ENCODE measurements around the gene PRSS16. TPM values are rescaled to one million over a fixed set of nuclear protein-coding genes. Genes with fewer than 3 reads are reported as not detected.
"Not testable (repeated sequence)": the region's sequence is repeated elsewhere in the genome, so short reads cannot be mapped to it uniquely, and the experiment has no call there.

The PRSS16 gene
- under 1 TPM; 0.21 to 0.35 (median 0.34) TPM for polyA plus RNA-seq (ENCODE audit: insufficient read length in 3 of 3)

GRCh38 chr6:27247133-27247836 lies at the start of gene PRSS16:
TSS of gene PRSS16 (plus strand) at chr6:27247701. CDS start at chr6:27247738, 37 bp downstream.
- DNase-seq (ENCODE audit: low read depth in 3 of 3, low spot score in 2 of 3) = no peak

DNA sequence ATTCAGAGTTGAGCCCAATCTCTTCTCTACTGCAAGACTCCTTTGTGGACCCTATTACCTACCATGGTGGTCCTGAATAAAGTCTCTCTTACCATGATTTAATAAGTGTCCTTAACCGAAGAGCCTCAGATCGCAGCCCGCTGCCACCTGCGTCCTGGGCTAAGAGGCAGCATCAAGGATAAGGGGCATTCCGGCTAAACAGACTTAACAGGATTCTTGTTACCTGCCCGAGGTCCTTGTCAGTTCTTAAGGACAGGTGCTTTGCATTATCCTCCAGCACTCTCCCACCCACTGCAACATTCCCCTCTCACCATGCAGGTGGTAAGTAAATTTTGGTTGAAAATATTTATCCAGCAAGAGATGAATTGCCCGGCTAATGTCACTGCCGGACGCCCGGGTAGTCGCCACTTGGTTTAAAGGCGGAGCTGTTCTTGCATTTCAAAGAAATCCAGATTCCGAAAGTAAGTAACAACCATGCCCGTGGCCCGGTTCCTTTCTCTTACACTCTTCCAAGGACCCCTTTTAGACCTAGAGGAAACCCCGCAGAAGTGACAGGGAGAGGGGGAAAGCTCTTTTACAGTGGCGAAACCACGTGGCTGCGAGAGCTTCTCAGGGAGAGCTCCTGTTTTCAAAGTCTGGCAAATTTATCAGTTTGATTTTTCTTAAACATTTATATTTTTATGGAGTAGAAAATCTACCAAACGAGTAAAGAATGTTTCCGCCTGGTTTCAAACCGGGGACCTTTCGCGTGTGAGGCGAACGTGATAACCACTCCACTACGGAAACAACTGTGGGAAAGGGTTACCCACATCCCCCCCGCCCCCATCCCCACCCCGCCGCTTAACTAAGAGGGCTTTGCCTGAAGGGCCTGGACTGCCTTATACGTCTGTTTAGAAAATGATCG lies 41.9 kb upstream of the PRSS16 start:
- DNase-seq (ENCODE audit: low read depth in 3 of 3, low spot score in 2 of 3) = no peak

DNA sequence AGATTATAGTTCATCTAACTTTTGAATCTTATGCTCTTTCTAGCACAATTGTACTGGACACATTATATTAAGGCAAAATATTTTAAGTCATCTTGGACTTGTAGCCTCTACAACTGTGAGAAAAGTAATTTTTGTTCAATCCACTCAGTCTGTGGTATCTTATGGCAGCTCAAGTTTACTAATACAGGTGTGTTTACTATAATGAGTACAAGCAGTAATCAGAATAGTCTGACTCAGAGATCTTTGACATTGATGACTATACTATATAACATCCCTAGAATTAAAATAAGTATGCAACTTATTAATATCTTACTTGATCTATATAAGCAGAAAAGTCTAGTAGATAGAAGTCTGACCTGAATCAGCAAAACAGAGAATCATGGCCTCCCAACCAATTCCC lies 40.7 kb upstream of the PRSS16 start:
- DNase-seq (ENCODE audit: low read depth in 3 of 3, low spot score in 2 of 3) = no peak

DNA sequence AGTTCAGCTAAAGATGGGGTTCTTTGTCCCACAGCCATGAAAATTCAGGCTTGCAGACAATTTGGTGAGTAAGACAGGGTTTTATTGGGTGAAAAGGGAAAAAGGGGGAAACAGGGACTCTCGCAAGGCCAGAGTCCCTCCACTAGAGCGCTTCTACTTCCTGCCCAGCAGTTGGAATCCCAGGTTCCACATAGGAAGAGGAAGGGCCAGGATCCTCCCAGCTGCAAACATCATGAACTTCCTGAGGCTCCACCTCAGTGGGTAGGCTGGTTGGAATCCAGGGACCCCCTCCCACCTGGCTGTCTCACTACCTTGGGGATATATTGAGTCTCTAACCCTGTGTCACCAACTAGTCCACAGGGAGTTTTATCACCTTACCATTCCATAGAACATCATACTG lies 39.5 kb upstream of the PRSS16 start:
- no peak for DNase-seq (ENCODE audit: low read depth in 3 of 3, low spot score in 2 of 3)

GRCh38 chr6:27209196-27209595 lies 38.3 kb upstream of the PRSS16 start:
- DNase-seq (ENCODE audit: low read depth in 3 of 3, low spot score in 2 of 3) = no peak

GRCh38 chr6:27209659-27210269 lies 37.7 kb upstream of the PRSS16 start:
- no peak for DNase-seq (ENCODE audit: low read depth in 3 of 3, low spot score in 2 of 3)

DNA sequence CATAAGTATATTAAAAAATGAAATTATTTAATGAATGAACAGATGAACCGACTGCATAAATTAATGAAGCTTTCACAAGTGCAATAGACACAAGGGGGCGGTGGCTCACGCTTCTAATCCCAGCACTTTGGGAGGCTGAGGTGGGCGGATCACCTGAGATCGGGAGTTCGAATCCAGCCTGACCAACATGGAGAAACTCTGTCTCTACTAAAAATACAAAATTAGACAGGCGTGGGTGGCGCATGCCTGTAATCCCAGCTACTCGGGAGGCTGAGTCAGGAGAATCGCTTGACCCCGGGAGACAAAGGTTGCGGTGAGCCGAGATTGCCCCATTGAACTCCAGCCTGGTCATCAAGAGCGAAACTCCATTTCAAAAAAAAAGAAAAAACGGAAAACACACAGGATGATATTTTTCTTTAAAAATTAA lies 34.4 kb upstream of the PRSS16 start:
- DNase-seq (ENCODE audit: low read depth in 3 of 3, low spot score in 2 of 3) = not testable (repeated sequence)

DNA sequence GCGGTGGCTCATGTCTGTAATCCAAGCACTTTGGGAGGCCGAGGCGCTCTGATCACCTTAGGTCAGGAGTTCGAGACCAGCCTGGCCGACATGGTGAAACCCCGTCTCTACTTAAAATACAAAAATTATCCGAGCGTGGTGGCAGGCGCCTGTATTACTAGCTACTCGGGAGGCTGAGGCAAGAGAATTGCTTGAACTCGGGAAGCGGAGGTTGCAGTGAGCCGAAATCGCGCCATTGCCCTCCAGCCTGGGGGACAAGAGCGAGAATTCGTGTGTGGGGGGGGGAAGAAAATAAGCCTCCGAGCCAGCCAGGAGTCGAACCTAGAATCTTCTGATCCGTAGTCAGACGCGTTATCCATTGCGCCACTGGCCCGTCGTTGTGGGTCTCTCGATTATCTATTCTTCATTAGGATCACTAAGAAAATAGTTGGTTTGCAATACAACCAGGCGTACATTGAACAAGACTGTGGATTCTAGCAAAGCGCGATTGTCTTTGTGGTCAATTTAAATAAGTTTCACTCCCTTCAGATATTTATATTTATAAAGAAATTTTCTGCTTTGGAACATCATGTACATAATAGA lies 33.9 kb upstream of the PRSS16 start:
- DNase-seq (ENCODE audit: low read depth in 3 of 3, low spot score in 2 of 3) = no peak

DNA sequence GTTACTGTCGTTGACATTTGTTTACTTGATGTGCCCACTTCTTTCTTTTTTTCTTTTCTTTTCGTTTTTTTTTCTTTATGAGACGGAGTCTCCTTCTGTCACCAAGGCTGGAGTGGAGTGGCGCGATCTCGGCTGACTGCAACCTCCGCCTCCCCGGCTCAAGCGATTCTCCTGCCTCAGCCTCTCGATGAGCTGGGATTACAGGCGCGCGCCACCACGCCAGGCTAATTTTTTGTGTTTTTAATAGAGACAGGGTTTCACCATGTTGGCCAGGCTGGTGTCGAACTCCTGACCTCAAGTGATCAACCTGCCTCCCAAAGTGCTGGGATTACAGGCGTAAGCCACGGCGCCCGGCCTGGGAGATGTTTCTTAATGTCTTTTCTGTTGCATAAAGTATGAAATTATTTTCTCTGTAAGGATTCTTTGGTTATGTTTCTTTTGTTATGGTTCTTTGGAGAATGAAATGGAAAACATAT lies 33.3 kb upstream of the PRSS16 start:
- no peak for DNase-seq (ENCODE audit: low read depth in 3 of 3, low spot score in 2 of 3)

- no peak for DNase-seq (ENCODE audit: low read depth in 3 of 3, low spot score in 2 of 3)
These were observed 30.6 kb upstream of the PRSS16 start for GRCh38 chr6:27216874-27217273.

GRCh38 chr6:27222971-27223370 lies 24.5 kb upstream of the PRSS16 start:
- DNase-seq (ENCODE audit: low read depth in 3 of 3, low spot score in 2 of 3) = not testable (repeated sequence)

- DNase-seq (ENCODE audit: low read depth in 3 of 3, low spot score in 2 of 3) = no peak
These were observed 22.8 kb upstream of the PRSS16 start for GRCh38 chr6:27224729-27225128.

GRCh38 chr6:27228963-27229477 lies 18.5 kb upstream of the PRSS16 start:
- no peak for DNase-seq (ENCODE audit: low read depth in 3 of 3, low spot score in 2 of 3)

- DNase-seq (ENCODE audit: low read depth in 3 of 3, low spot score in 2 of 3) = no peak
These were observed 16.8 kb upstream of the PRSS16 start for GRCh38 chr6:27230758-27231111.

GRCh38 chr6:27234576-27234975 lies 12.9 kb upstream of the PRSS16 start:
- no peak for DNase-seq (ENCODE audit: low read depth in 3 of 3, low spot score in 2 of 3)

DNA sequence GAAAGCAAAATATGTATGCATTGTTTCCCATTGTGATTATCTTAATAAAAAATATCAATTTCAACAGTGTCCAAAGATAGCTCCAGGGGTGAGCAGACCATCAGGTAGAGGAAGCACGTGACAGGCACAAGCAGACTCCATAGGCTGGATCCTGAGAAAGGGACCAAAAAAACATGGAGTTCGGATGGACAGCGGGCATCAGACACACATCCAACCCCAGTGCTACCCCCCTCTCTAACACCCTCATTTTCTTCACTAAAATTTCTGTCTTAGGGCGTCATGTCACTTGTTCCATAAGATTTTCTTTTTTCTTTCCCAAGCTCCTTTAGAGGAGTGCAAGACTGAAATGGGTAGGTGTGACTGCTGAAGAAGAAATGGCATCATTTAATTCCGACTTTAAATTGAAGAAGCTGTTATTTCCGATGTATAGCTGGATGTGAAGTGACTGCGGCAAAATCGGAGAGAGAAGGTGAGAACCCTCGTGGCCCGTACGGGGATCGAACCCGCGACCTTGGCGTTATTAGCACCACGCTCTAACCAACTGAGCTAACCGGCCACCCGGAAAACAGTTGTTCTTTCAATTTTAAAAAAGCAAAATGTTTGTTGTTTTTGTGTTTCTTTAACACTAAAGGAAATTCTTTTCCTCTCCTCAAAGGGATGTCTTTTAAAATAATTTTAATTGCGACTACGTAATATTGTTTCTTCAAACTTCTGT lies 10.3 kb upstream of the PRSS16 start:
- DNase-seq (ENCODE audit: low read depth in 3 of 3, low spot score in 2 of 3) = no peak

GRCh38 chr6:27238010-27238983 lies 9.2 kb upstream of the PRSS16 start:
- DNase-seq (ENCODE audit: low read depth in 3 of 3, low spot score in 2 of 3) = no peak

DNA sequence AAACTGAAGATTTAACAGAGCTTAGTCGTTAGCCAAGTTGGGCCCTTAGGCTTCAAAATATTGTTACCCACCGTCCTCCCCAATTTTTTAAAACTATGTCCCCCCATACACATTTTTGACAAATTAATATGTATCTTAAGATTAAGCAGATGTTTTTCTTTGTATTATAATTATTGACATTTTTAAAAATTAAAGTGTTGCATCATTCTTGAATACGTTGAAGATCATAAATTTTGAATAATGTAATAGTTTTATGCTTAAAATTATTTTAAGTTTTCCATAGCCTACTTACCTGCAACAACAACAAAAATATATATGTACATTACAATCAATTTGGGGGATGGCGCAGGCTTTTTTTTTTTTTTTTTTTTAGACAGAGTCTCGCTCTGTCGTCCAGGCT lies 8.2 kb upstream of the PRSS16 start:
- DNase-seq (ENCODE audit: low read depth in 3 of 3, low spot score in 2 of 3) = no peak

DNA sequence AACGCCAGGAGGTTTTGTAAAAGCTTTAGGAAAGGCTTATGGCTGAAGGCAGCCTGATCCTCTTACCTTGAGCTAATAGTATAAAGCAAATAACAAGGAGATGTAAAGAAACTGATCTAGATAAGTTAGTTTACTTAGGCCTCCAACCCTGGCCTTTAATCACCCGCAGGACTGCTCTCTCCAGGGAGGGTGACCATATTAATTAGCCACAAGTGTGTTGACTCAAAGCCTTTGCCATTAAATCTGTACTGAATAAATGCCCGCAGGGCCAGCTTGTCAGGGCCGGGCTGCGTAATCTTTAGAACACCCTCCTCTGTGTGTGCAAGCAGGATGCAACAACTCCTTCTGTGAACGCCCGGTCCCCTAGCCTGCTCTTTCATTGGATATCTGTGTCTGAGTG lies 6.1 kb upstream of the PRSS16 start:
- DNase-seq (ENCODE audit: low read depth in 3 of 3, low spot score in 2 of 3) = no peak
